ENCODE data around the gene KCTD2.

KCTD2 gene

DNA sequence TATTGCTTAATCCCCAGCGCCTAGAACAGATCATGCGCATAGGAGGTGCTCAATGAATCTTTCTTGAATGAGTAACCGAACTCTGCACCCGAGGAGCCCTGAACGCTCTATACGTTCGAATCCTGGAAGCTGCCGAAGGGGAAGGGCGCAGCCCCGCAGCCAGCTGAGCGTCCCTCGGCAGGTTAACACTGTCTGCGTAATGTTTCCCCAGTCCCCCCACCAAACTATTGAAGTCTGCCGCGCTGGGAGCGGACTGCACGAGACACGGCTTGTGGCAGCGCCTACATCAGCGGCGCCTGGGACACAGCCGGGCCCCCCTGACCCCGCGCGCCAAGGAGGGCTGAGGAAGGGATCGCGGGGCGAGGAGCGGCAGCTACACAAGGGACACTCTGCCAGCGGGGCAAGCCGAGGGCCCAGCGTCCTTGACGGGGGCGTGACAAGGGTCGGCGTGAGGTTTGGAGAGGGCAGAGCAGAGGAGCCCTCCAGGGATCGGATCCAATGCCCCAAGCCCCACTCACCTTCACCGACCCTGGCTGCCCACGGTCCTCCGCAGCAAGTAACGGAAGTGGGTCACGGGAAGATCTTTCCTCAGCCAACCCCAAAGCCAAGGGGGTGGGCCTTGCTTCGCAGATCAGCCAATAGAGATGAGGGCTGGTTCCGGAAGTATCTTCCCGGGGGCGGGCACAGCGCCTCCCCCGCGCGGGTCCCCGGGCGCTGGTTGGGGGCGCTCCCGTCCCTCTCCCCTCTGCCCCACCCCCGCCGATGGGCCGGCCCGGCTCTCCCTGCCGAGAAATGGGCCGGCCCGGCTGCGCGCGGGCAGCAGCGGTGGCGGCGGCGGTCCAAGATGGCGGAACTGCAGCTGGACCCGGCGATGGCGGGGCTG lies at the start of gene KCTD2, which contains the start of gene ATP5PD:
Gene KCTD2, plus strand, starts transcription at position 819 of the 883 bp plus-strand sequence. Its CDS starts 26 bp downstream, at position 845.
Gene ATP5PD, minus strand, starts transcription at position 563 of the 883 bp plus-strand sequence. CDS start 4,319 bp downstream, outside the sequence.
- ChIA-PET POLR2A (ENCODE audit: low non-redundant PET) (interaction anchor here (0.6 to 0.7 kb wide), 2 partner anchors 27 to 127 kb away, joined by 3 read pairs; no protein-coding TSS in a partner anchor), CTCF (interaction anchor here (0.6 to 0.7 kb wide), 3 partner anchors 117 to 317 kb away, joined by 3 to 4 read pairs (median 3); no protein-coding TSS in a partner anchor)
- DNase-seq (ENCODE audit: low spot score) = peak; percentile 98

GRCh38 chr17:74998783-74999182 lies 48.2 kb upstream of the KCTD2 start:
- TF ChIP-seq, protein P1, sequence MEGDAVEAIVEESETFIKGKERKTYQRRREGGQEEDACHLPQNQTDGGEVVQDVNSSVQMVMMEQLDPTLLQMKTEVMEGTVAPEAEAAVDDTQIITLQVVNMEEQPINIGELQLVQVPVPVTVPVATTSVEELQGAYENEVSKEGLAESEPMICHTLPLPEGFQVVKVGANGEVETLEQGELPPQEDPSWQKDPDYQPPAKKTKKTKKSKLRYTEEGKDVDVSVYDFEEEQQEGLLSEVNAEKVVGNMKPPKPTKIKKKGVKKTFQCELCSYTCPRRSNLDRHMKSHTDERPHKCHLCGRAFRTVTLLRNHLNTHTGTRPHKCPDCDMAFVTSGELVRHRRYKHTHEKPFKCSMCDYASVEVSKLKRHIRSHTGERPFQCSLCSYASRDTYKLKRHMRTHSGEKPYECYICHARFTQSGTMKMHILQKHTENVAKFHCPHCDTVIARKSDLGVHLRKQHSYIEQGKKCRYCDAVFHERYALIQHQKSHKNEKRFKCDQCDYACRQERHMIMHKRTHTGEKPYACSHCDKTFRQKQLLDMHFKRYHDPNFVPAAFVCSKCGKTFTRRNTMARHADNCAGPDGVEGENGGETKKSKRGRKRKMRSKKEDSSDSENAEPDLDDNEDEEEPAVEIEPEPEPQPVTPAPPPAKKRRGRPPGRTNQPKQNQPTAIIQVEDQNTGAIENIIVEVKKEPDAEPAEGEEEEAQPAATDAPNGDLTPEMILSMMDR (conservative IDR thresholded peaks at IDR 0.05; ENCODE audit: low read depth) = no peak
- CTCF ChIA-PET = interaction anchor here (0.6 to 1.6 kb wide), 3 partner anchors 13 to 1819 kb away, joined by 4 read pairs; no protein-coding TSS in a partner anchor
- no peak for DNase-seq (ENCODE audit: low spot score)
- POLR2A ChIA-PET (ENCODE audit: low non-redundant PET) = interaction anchor here (1.2 kb wide), 1 partner anchor 13 kb away, joined by 3 read pairs; no protein-coding TSS in a partner anchor
- peak overlapping the region; percentile 30 for H3K27ac ChIP-seq

More for the DNA sequence above, at the start of gene KCTD2, which contains the start of gene ATP5PD:
- TF ChIP-seq, protein P1 (conservative IDR thresholded peaks at IDR 0.05; ENCODE audit: low read depth) = no peak
- H3K27ac ChIP-seq = peak within 1 kb of the TSS; percentile 95

- CTCF ChIA-PET = interaction anchor here (0.7 to 1.6 kb wide), 3 partner anchors 12 to 634 kb away, joined by 3 to 4 read pairs (median 3); no protein-coding TSS in a partner anchor
- TF ChIP-seq, protein P1 (conservative IDR thresholded peaks at IDR 0.05; ENCODE audit: low read depth) = no peak
- POLR2A ChIA-PET (ENCODE audit: low non-redundant PET) = interaction anchor here (1.2 kb wide), 1 partner anchor 12 kb away, joined by 3 read pairs; no protein-coding TSS in a partner anchor
- peak overlapping the region; percentile 30 for H3K27ac ChIP-seq
- DNase-seq (ENCODE audit: low spot score) = no peak
These were observed 47.5 kb upstream of the KCTD2 start for GRCh38 chr17:74999523-74999922.

DNA sequence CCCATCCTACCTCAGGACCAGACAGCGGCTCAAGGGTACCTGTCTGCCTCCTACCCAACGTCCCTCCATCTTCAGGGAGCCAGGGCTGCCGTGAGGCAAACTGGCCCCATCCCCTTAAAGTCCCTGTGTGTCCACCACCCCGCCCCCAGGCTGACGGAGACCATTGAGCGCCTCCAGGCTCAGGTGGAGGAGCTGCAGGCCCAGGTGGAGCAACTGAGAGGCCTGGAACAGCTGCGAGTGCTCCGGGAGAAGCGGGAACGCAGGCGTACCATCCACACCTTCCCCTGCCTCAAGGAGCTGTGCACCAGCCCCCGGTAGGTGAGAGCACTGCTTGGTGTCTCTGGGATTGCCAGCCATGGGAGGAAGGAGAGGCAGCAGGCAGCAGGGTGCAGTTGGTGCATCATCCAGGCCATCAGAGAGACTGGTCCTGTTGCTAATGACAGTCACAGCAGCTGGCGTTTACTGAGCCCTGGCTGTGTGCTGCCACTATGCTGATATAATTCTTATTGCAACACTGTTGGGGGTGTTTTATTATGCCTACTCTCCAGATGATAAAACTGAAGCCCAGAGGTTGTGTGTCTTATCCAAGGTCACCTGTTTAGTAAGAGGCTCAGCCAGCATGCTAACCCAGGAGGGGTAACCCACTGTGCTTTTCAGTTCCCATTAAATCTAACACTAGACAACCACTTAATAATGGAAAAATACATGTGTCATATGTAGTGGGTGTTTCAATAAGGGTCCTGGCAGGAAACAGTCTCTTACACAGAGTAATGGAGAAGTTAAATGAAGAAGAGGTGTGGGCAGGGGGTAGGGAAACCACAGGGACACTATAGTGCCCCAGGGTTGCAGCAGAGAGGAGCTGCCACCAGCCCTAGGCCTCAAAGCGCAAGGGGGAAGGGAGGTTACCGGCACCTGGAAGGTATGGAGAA lies 44.8 kb upstream of the KCTD2 start:
- POLR2A ChIA-PET (ENCODE audit: low non-redundant PET) = interaction anchor here (0.6 kb wide), 1 partner anchor 118 kb away, joined by 3 read pairs; no protein-coding TSS in a partner anchor
- TF ChIP-seq, protein P1 (conservative IDR thresholded peaks at IDR 0.05; ENCODE audit: low read depth) = no peak
- CTCF ChIA-PET = interaction anchor here (0.9 to 1.1 kb wide), 3 partner anchors 9 to 79 kb away, joined by 3 read pairs; partner anchors contain the start of gene OTOP2
- no peak for DNase-seq (ENCODE audit: low spot score)
- H3K27ac ChIP-seq = no peak overlapping the region

GRCh38 chr17:75003070-75003956 lies 43.7 kb upstream of the KCTD2 start:
- DNase-seq (ENCODE audit: low spot score) = no peak
- POLR2A ChIA-PET (ENCODE audit: low non-redundant PET) = interaction anchor here (0.6 kb wide), 1 partner anchor 12 kb away, joined by 4 read pairs; no protein-coding TSS in a partner anchor
- H3K27ac ChIP-seq = no peak overlapping the region
- TF ChIP-seq, protein P1 (conservative IDR thresholded peaks at IDR 0.05; ENCODE audit: low read depth) = no peak
- CTCF ChIA-PET = interaction anchor here (1.0 to 1.4 kb wide), 3 partner anchors 9 to 42 kb away, joined by 3 to 4 read pairs (median 4); no protein-coding TSS in a partner anchor

Measured in RWPE1 (cell line).